ENCODE data around the gene SLC17A4.

SLC17A4 gene

DNA sequence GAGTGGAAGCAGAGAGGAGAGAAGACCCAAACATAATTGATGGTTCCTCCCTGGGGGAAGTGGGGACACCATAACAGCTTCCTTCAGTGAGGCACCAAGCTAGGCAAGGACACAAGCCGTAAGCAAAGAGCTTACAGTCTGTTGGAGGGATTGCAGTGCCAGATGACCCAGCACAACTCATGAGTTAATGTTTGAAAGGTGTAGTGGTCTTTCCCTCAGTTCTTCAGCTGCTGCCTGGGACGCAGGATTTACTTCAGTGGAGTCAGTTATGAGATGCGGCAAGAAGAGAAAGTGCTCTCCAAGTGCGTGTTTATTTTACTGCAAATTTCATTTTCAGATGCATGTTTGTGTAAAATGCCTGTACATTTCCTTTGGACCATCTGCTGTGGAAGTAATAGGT lies 38.7 kb upstream of the SLC17A4 start:
- H3K4me2 ChIP-seq (ENCODE audit: low read depth, low read length, poor library complexity, severe bottlenecking) = no peak overlapping the region
- H3F3A ChIP-seq (ENCODE audit: low read depth) = no peaks in the 10 kb centered on the region

DNA sequence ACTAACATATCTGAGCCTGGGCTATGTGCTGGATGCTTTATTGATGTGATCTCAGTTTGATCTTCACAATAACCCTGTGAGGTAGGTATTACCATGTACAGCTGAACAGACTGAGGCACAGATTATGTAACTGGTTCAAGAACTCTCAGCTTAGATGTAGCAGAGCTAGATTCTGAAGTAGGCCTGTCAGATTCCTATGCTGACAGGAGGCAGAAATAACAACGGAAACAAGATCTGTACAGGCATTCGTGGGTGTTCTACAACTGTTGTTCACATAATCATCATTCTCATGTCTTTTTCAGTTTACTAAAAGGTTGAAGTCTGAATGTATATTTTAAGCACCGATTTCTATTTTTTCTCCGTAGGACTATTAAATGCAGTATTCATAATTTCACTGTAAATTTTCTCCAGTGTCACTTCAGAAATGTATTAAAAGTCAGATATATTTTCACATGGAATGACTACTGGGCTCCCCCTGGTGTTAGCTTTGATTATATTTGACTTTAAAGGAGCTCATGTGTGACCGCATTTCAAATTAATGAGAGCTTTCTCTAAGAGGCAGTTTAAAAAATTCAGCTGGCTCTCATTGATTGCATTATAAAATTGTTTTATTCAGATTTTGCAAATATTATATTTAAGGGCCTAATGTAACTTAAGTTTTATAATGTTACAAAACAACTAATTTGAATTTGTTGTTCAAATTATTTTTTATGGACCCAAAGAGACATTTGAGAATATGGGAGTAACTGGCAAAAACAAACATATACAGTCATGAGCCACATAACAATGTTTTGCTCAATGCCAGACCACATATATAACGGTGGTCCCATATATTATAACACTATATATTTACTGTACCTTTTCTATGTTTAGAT lies 36.4 kb upstream of the SLC17A4 start:
- H3K79me2 ChIP-seq (ENCODE audit: insufficient read depth, low read length) = no peaks in the 10 kb centered on the region
- H3K9me2 ChIP-seq (replicated peaks; ENCODE audit: low read depth, low read length) = no peaks in the 10 kb centered on the region
- H3K9ac ChIP-seq (ENCODE audit: low read depth, low read length, poor library complexity, severe bottlenecking) = no peak overlapping the region
- no peak overlapping the region for H3K4me3 ChIP-seq (ENCODE audit: low read length, poor library complexity, severe bottlenecking)
- H3K27me3 ChIP-seq (ENCODE audit: insufficient read depth, low read length, poor library complexity, severe bottlenecking) = no peaks in the 10 kb centered on the region
- no peak for TF ChIP-seq EZH2phosphoT487 (IDR thresholded peaks at IDR 0.05; ENCODE audit: borderline replicate concordance)
- TF ChIP-seq, protein P1, sequence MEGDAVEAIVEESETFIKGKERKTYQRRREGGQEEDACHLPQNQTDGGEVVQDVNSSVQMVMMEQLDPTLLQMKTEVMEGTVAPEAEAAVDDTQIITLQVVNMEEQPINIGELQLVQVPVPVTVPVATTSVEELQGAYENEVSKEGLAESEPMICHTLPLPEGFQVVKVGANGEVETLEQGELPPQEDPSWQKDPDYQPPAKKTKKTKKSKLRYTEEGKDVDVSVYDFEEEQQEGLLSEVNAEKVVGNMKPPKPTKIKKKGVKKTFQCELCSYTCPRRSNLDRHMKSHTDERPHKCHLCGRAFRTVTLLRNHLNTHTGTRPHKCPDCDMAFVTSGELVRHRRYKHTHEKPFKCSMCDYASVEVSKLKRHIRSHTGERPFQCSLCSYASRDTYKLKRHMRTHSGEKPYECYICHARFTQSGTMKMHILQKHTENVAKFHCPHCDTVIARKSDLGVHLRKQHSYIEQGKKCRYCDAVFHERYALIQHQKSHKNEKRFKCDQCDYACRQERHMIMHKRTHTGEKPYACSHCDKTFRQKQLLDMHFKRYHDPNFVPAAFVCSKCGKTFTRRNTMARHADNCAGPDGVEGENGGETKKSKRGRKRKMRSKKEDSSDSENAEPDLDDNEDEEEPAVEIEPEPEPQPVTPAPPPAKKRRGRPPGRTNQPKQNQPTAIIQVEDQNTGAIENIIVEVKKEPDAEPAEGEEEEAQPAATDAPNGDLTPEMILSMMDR (conservative IDR thresholded peaks at IDR 0.05; ENCODE audit: low read length) = peak; percentile 79
- no peak overlapping the region for H2AFZ ChIP-seq (ENCODE audit: low read length)
- H3K4me2 ChIP-seq (ENCODE audit: low read depth, low read length, poor library complexity, severe bottlenecking) = no peak overlapping the region
- H3K9me3 ChIP-seq (ENCODE audit: insufficient read depth, low read depth, low read length) = no peaks in the 10 kb centered on the region
- no peaks in the 10 kb centered on the region for H3F3A ChIP-seq (ENCODE audit: low read depth)
- peaks cover 28% of the 10 kb centered on the region for H3K4me1 ChIP-seq (ENCODE audit: insufficient read depth, low read length, poor library complexity, severe bottlenecking)
- no peaks in the 10 kb centered on the region for H4K20me1 ChIP-seq (ENCODE audit: insufficient read depth, low read length, poor library complexity, severe bottlenecking)
- no peaks in the 10 kb centered on the region for H3K36me3 ChIP-seq (ENCODE audit: insufficient read depth, low read length)

More for the DNA sequence above, 38.7 kb upstream of the SLC17A4 start:
- no peaks in the 10 kb centered on the region for H4K20me1 ChIP-seq (ENCODE audit: insufficient read depth, low read length, poor library complexity, severe bottlenecking)
- no peaks in the 10 kb centered on the region for H3K27me3 ChIP-seq (ENCODE audit: insufficient read depth, low read length, poor library complexity, severe bottlenecking)
- peaks cover 28% of the 10 kb centered on the region for H3K4me1 ChIP-seq (ENCODE audit: insufficient read depth, low read length, poor library complexity, severe bottlenecking)
- H3K9me2 ChIP-seq (replicated peaks; ENCODE audit: low read depth, low read length) = no peaks in the 10 kb centered on the region
- no peak overlapping the region for H3K9ac ChIP-seq (ENCODE audit: low read depth, low read length, poor library complexity, severe bottlenecking)
- TF ChIP-seq, protein P1 (conservative IDR thresholded peaks at IDR 0.05; ENCODE audit: low read length) = no peak
- no peak for TF ChIP-seq EZH2phosphoT487 (IDR thresholded peaks at IDR 0.05; ENCODE audit: borderline replicate concordance)
- no peak overlapping the region for H3K4me3 ChIP-seq (ENCODE audit: low read length, poor library complexity, severe bottlenecking)
- H3K36me3 ChIP-seq (ENCODE audit: insufficient read depth, low read length) = no peaks in the 10 kb centered on the region
- no peaks in the 10 kb centered on the region for H3K9me3 ChIP-seq (ENCODE audit: insufficient read depth, low read depth, low read length)
- no peaks in the 10 kb centered on the region for H3K79me2 ChIP-seq (ENCODE audit: insufficient read depth, low read length)
- 0 out of 2 replicates have a peak overlapping the region, but pooled peaks have one; percentile 34 for H2AFZ ChIP-seq (ENCODE audit: low read length)

DNA sequence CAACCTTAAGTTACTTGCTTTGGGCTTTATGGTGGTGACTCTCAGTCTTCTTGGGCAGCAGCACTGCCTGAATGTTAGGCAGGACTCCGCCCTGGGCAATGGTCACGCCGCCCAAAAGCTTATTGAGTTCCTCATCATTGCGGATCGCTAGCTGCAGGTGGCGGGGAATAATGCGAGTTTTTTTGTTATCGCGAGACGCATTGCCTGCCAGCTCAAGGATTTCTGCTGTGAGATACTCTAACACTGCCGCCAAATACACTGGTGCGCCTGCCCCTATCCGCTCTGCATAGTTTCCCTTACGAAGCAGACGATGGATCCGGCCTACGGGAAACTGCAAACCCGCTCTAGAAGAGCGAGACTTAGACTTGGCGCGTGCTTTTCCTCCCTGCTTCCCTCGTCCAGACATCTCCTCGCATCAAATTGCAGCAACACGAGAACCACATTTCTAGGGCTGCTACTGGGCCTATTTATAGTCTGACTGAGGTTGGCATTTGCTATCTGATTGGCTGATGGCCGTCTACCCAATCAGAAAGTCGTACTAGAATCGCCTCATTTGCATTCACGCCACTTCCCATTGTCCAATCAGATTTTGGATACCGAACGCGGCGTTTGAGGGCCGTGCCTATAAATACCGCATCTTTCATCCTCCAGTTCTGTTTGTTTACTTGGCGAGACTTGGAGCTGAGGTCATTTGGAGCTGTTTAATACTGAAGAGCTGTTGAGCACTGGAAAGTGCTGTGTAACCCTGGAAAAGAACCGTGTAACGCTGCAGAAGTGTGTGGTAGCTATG lies 28.2 kb upstream of the SLC17A4 start:
- H3K79me2 ChIP-seq (ENCODE audit: insufficient read depth, low read length) = no peaks in the 10 kb centered on the region
- H3K36me3 ChIP-seq (ENCODE audit: insufficient read depth, low read length) = no peaks in the 10 kb centered on the region
- H3K4me3 ChIP-seq (ENCODE audit: low read length, poor library complexity, severe bottlenecking) = no peak overlapping the region
- H3F3A ChIP-seq (ENCODE audit: low read depth) = no peaks in the 10 kb centered on the region
- no peaks in the 10 kb centered on the region for H3K9me3 ChIP-seq (ENCODE audit: insufficient read depth, low read depth, low read length)
- no peaks in the 10 kb centered on the region for H3K4me1 ChIP-seq (ENCODE audit: insufficient read depth, low read length, poor library complexity, severe bottlenecking)
- H3K9ac ChIP-seq (ENCODE audit: low read depth, low read length, poor library complexity, severe bottlenecking) = no peak overlapping the region
- no peaks in the 10 kb centered on the region for H4K20me1 ChIP-seq (ENCODE audit: insufficient read depth, low read length, poor library complexity, severe bottlenecking)
- H3K4me2 ChIP-seq (ENCODE audit: low read depth, low read length, poor library complexity, severe bottlenecking) = no peak overlapping the region
- H3K9me2 ChIP-seq (replicated peaks; ENCODE audit: low read depth, low read length) = no peaks in the 10 kb centered on the region
- no peak for TF ChIP-seq EZH2phosphoT487 (IDR thresholded peaks at IDR 0.05; ENCODE audit: borderline replicate concordance)
- TF ChIP-seq, protein P1 (conservative IDR thresholded peaks at IDR 0.05; ENCODE audit: low read length) = no peak
- no peak overlapping the region for H2AFZ ChIP-seq (ENCODE audit: low read length)
- no peaks in the 10 kb centered on the region for H3K27me3 ChIP-seq (ENCODE audit: insufficient read depth, low read length, poor library complexity, severe bottlenecking)

Data from Loucy (cell line).